SK-N-SH (cell line): Measurements from ENCODE around the gene ATP13A4. TPM values are rescaled to one million over a fixed set of nuclear protein-coding genes. Genes with fewer than 3 reads are reported as not detected.
A peak's percentile ranks its signal among the peaks of the same experiment; 100 is the strongest.

Experiments
- CTCF ChIA-PET: fragments of 300-600, 350-600 bp; formaldehyde crosslinking; extraction: SDS; loops from one replicate; lab custom pipeline; 2021; lab: Yijun Ruan, JAX
- POLR2A ChIA-PET: fragments of 350-600 bp; sonication (Branson Sonifier 250); formaldehyde crosslinking; extraction: SDS; loops from one replicate; lab custom pipeline; 2020; ENCODE audit warnings: antibody characterized with exemption, inconsistent platforms; lab: Yijun Ruan, JAX
- DNase-seq: peaks from one replicate; pipeline ENCODE4 v3.0.0; 2012
- H2AFZ ChIP-seq: fragments of 200-600 bp; sonication (generic); 2 replicates; pipeline ENCODE4 v1.8.1; 2016; ENCODE audit warnings: antibody characterized with exemption, mild to moderate bottlenecking, low read depth
- H3F3A ChIP-seq: fragments of 200-600 bp; sonication (generic); replicated peaks from 2 replicates; pipeline ENCODE3; 2016; ENCODE audit warnings: antibody characterized with exemption, mild to moderate bottlenecking; ENCODE audit not compliant: insufficient read depth
- H3K27ac ChIP-seq, 2 experiments: fragments of 200-500 bp in 1 of 2; fragments of 200-600 bp in 1 of 2; sonication (Bioruptor generic) in 1 of 2; sonication (generic), shearing (Covaris generic) in 1 of 2; 2 replicates each; pipeline versions ENCODE4 v1.5.1 to v1.6.1; 2014 to 2016; ENCODE audit warnings: low read depth in 2 of 2, inconsistent platforms in 1 of 2, low read length in 1 of 2, mild to moderate bottlenecking in 1 of 2, mixed read lengths in 1 of 2
- H3K27me3 ChIP-seq: fragments of 200-600 bp; sonication (generic), shearing (Covaris generic); 2 replicates; pipeline ENCODE4 v1.6.1; 2016; ENCODE audit warnings: mixed run types; ENCODE audit not compliant: insufficient read depth
- H3K36me3 ChIP-seq, 2 experiments: fragments of 200-500 bp in 1 of 2; fragments of 200-600 bp in 1 of 2; sonication (Bioruptor generic) in 1 of 2; sonication (generic) in 1 of 2; replicated peaks in 1 of 2; 2 replicates each; pipeline versions ENCODE3 to v1.5.1; 2014 to 2016; ENCODE audit warnings: low read length in 1 of 2, mild to moderate bottlenecking in 1 of 2; ENCODE audit not compliant: insufficient read depth in 2 of 2, control insufficient read depth in 1 of 2
- H3K4me1 ChIP-seq, 2 experiments: fragments of 200-500 bp in 1 of 2; fragments of 200-600 bp in 1 of 2; sonication (Bioruptor generic) in 1 of 2; sonication (generic), shearing (Covaris generic) in 1 of 2; 2 replicates each; pipeline versions ENCODE4 v1.5.1 to v1.6.1; 2014 to 2016; ENCODE audit warnings: low read depth in 1 of 2, low read length in 1 of 2, mixed run types in 1 of 2; ENCODE audit not compliant: insufficient read depth in 2 of 2, control insufficient read depth in 1 of 2
- H3K4me2 ChIP-seq: fragments of 200-600 bp; sonication (generic), shearing (Covaris generic); 2 replicates; pipeline ENCODE4 v1.6.1; 2017; ENCODE audit warnings: mixed run types
- H3K4me3 ChIP-seq, 2 experiments: fragments of 200-500 bp in 1 of 2; fragments of 200-600 bp in 1 of 2; sonication (Bioruptor generic) in 1 of 2; sonication (generic), shearing (Covaris generic) in 1 of 2; 2 replicates each; pipeline versions ENCODE4 v1.5.1 to v1.8.1; 2014 to 2016; ENCODE audit warnings: low read depth in 2 of 2, inconsistent platforms in 1 of 2, low read length in 1 of 2, mild to moderate bottlenecking in 1 of 2, mixed read lengths in 1 of 2, moderate library complexity in 1 of 2
- H3K79me2 ChIP-seq: fragments of 200-600 bp; sonication (generic); 2 replicates; pipeline ENCODE4 v1.8.1; 2017; ENCODE audit warnings: mild to moderate bottlenecking; ENCODE audit not compliant: insufficient read depth
- H3K9ac ChIP-seq: fragments of 200-600 bp; sonication (generic); 2 replicates; pipeline ENCODE4 v1.6.1; 2017; ENCODE audit warnings: mixed run types
- H3K9me2 ChIP-seq: fragments of 200-600 bp; sonication (generic); 2 replicates; pipeline ENCODE4 v1.6.1; 2017; ENCODE audit warnings: mixed run types
- H3K9me3 ChIP-seq: fragments of 200-600 bp; sonication (generic); 2 replicates; pipeline ENCODE4 v1.6.1; 2017; ENCODE audit warnings: mixed run types, mild to moderate bottlenecking, moderate library complexity
- H4K20me1 ChIP-seq: fragments of 200-600 bp; sonication (generic); 2 replicates; pipeline ENCODE4 v1.6.1; 2017; ENCODE audit warnings: mild to moderate bottlenecking, mixed run types; ENCODE audit not compliant: insufficient read depth
- CHD2 ChIP-seq: fragments of 150-350 bp; IDR thresholded peaks from 2 replicates; pipeline ENCODE4 v1.6.1; 2018; ENCODE audit warnings: low read length; ENCODE audit not compliant: partially characterized antibody
- ELF1 ChIP-seq: IDR thresholded peaks from 2 replicates; pipeline ENCODE4 v1.4.0; 2012
- EP300 ChIP-seq, 2 experiments: IDR thresholded peaks; 2 replicates each; pipeline versions ENCODE4 v1.4.0 to v1.6.1; 2012; ENCODE audit warnings: borderline replicate concordance in 1 of 2, low read depth in 1 of 2, low read length in 1 of 2
- FOSL2 ChIP-seq: IDR thresholded peaks from 2 replicates; pipeline ENCODE4 v1.4.0; 2012; ENCODE audit warnings: low read depth, mild to moderate bottlenecking, moderate library complexity, borderline replicate concordance
- GABPA ChIP-seq: IDR thresholded peaks from 2 replicates; pipeline ENCODE4 v1.4.0; 2012; ENCODE audit warnings: low read depth, mild to moderate bottlenecking
- GATA2 ChIP-seq: sonication (generic); formaldehyde crosslinking; IDR thresholded peaks from 2 replicates; pipeline ENCODE4 v1.5.0; 2020; ENCODE audit warnings: mild to moderate bottlenecking, missing genetic modification reagents
- JUND ChIP-seq: IDR thresholded peaks from 2 replicates; pipeline ENCODE4 v1.4.0; 2012
- MAX ChIP-seq: IDR thresholded peaks from 2 replicates; pipeline ENCODE4 v1.4.0; 2012; ENCODE audit warnings: low read depth
- MXI1 ChIP-seq: IDR thresholded peaks from 2 replicates; pipeline ENCODE4 v1.6.1; 2012; ENCODE audit warnings: mild to moderate bottlenecking, low read depth, low read length, improper control_type of control experiment
- NFIC ChIP-seq: IDR thresholded peaks from 2 replicates; pipeline ENCODE4 v1.4.0; 2012; ENCODE audit warnings: borderline replicate concordance
- NRF1 ChIP-seq: IDR thresholded peaks from 2 replicates; pipeline ENCODE4 v1.6.1; 2012; ENCODE audit warnings: low read depth, mild to moderate bottlenecking, low read length
- PBX3 ChIP-seq: IDR thresholded peaks from 2 replicates; pipeline ENCODE4; 2012
- POLR2AphosphoS5 ChIP-seq: IDR thresholded peaks from 2 replicates; pipeline ENCODE4 v1.6.1; 2012; ENCODE audit warnings: low read depth, low read length
- RAD21 ChIP-seq: IDR thresholded peaks from 2 replicates; pipeline ENCODE4 v1.6.1; 2012; ENCODE audit warnings: mild to moderate bottlenecking, low read length
- RCOR1 ChIP-seq: fragments of 150-350 bp; IDR thresholded peaks from 2 replicates; pipeline ENCODE4 v1.6.1; 2017; ENCODE audit warnings: antibody characterized with exemption, low read length
- SIN3A ChIP-seq: IDR thresholded peaks from 2 replicates; pipeline ENCODE4 v1.6.1; 2012; ENCODE audit warnings: low read depth, mild to moderate bottlenecking, low read length, moderate library complexity, borderline replicate concordance
- SMC3 ChIP-seq: IDR thresholded peaks from 2 replicates; pipeline ENCODE4 v1.6.1; 2012; ENCODE audit warnings: low read depth, low read length, improper control_type of control experiment
- TAF1 ChIP-seq: IDR thresholded peaks from 2 replicates; pipeline ENCODE4 v1.6.1; 2012; ENCODE audit warnings: low read depth, mild to moderate bottlenecking, low read length, moderate library complexity, borderline replicate concordance
- TCF12 ChIP-seq: IDR thresholded peaks from 2 replicates; pipeline ENCODE4 v1.4.0; 2012
- WGBS: methylation state at CpG from one replicate; pipeline ENCODE4 v1.1.6; 2017; ENCODE audit warnings: low lambda C conversion rate; 5-methylcytosine and 5-hydroxymethylcytosine counted together
- polyA plus RNA-seq, 3 experiments: library from polyadenylated mRNA; depleted of rRNA; stranded (reverse); fragments of >200 nt; gene quantifications; 2 replicates each; pipeline ENCODE4 v1.2.3, GENCODE V29; 2012
- TF ChIP-seq, protein P1 (sequence below): fragments of 200-600 bp; sonication (generic); IDR thresholded peaks from 2 replicates; pipeline ENCODE4 v1.6.1; 2017; ENCODE audit warnings: antibody characterized with exemption, mild to moderate bottlenecking, moderate library complexity
- TF ChIP-seq, protein P2 (sequence below): fragments of 150-350 bp; IDR thresholded peaks from 2 replicates; pipeline ENCODE4 v1.6.1; 2017; ENCODE audit warnings: antibody characterized with exemption, low read length, low read depth, borderline replicate concordance

ATP13A4 gene
- polyA plus RNA-seq, 1 of the 3 experiments (the other 2 are of a cell fraction), result 0.02 TPM

DNA sequence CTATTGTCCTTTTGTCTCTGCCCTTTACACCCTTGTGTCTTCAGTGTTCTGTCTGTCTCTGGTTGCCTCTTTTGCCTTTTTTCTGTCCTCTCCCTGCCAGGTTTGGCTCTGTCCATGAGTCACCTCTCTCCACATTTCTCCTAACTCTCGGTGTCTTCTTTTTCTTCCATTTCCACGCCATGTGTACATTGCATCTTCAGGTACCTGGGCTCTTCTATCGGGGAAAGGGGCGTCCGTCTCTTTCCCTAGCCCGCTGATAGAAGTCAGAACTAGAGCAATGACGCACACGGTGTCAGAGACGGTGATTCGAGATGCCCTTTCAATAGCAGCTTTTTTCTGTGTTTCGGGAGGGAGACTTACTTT, 39.0 kb upstream of the ATP13A4 start:
- peaks cover 10 to 22% of the 10 kb centered on the region in 2 experiments for H3K36me3 ChIP-seq
- no peaks in the 10 kb centered on the region for H3K9me3 ChIP-seq
- peak overlapping the region; percentile 80 to 81 for H3K27ac ChIP-seq
- H3K4me3 ChIP-seq, result peak overlapping the region; percentile 80 to 84
- H3F3A ChIP-seq, result peaks cover 4% of the 10 kb centered on the region
- no peaks in the 10 kb centered on the region for H3K9me2 ChIP-seq
- peak; percentile 40 for DNase-seq
- peaks cover 56% of the 10 kb centered on the region for H3K79me2 ChIP-seq
- peaks cover 10 to 14% of the 10 kb centered on the region in 2 experiments; a peak in 3 of 4 replicates for H3K4me1 ChIP-seq
- ChIA-PET CTCF (no interaction called here), POLR2A (no interaction called here)
- WGBS, result 5% methylated on average over 11 of the region's 11 CpGs
- peak overlapping the region; percentile 84 for H3K4me2 ChIP-seq
- peak overlapping the region; percentile 83; the same call in 1 of the 2 replicates for H2AFZ ChIP-seq
- peaks cover 6% of the 10 kb centered on the region for H4K20me1 ChIP-seq
- peak overlapping the region; percentile 88 for H3K9ac ChIP-seq
- H3K27me3 ChIP-seq, result no peaks in the 10 kb centered on the region
- no peak for TF ChIP-seq RCOR1
- TF ChIP-seq, protein P1, sequence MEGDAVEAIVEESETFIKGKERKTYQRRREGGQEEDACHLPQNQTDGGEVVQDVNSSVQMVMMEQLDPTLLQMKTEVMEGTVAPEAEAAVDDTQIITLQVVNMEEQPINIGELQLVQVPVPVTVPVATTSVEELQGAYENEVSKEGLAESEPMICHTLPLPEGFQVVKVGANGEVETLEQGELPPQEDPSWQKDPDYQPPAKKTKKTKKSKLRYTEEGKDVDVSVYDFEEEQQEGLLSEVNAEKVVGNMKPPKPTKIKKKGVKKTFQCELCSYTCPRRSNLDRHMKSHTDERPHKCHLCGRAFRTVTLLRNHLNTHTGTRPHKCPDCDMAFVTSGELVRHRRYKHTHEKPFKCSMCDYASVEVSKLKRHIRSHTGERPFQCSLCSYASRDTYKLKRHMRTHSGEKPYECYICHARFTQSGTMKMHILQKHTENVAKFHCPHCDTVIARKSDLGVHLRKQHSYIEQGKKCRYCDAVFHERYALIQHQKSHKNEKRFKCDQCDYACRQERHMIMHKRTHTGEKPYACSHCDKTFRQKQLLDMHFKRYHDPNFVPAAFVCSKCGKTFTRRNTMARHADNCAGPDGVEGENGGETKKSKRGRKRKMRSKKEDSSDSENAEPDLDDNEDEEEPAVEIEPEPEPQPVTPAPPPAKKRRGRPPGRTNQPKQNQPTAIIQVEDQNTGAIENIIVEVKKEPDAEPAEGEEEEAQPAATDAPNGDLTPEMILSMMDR, result no peak

DNA sequence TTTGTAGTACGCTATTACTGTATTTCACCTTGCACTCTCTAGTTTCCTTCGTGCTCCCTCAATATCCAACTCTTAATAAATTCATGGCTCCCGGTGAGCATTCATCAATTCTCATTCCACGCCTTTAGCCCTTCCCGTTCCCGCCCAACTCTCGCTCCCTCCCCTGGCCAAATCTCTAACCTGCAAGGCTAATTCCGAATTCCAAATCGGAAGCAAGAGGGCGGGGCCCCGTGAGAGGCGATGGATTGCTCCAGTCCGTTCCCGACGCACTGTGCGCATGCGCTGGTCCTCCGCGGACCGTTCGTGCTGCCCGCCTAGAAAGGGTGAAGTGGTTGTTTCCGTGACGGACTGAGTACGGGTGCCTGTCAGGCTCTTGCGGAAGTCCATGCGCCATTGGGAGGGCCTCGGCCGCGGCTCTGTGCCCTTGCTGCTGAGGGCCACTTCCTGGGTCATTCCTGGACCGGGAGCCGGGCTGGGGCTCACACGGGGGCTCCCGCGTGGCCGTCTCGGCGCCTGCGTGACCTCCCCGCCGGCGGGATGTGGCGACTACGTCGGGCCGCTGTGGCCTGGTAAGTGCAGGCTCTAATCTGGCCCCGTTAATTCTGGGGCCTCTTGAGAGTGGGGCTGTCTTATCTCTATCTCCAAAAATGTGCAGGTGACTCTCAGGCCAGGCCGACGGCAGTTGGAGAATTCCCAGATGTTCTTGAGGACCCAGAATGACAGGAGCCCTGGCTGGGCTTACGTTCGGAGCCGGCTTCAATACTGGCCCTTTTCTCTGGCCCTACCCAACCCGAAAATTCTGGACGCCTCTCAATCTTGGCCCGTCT, 38.4 kb upstream of the ATP13A4 start, which contains the start of gene OPA1:
Gene OPA1, plus strand, starts transcription at position 368 of the 827 bp plus-strand sequence. Its CDS starts 170 bp downstream, at position 538.
- no peaks in the 10 kb centered on the region for H3K9me2 ChIP-seq
- ChIA-PET POLR2A (no interaction called here), CTCF (no interaction called here)
- H2AFZ ChIP-seq, result peak within 1 kb of the TSS; percentile 92
- peaks cover 4% of the 10 kb centered on the region for H3F3A ChIP-seq
- H3K27me3 ChIP-seq, result no peaks in the 10 kb centered on the region
- peaks cover 4% of the 10 kb centered on the region for H4K20me1 ChIP-seq
- DNase-seq, result peak; percentile 97
- peaks cover 10 to 14% of the 10 kb centered on the region in 2 experiments; a peak in 3 of 4 replicates for H3K4me1 ChIP-seq
- H3K79me2 ChIP-seq, result peaks cover 50% of the 10 kb centered on the region
- no peaks in the 10 kb centered on the region for H3K9me3 ChIP-seq
- H3K9ac ChIP-seq, result peak within 1 kb of the TSS; percentile 88
- 4% methylated on average over 31 of the region's 55 CpGs for WGBS
- peaks cover 10 to 17% of the 10 kb centered on the region in 2 experiments for H3K36me3 ChIP-seq
- H3K4me3 ChIP-seq, result peak within 1 kb of the TSS; percentile 80 to 84
- peak within 1 kb of the TSS; percentile 80 to 81 for H3K27ac ChIP-seq
- peak within 1 kb of the TSS; percentile 84 for H3K4me2 ChIP-seq
- TF ChIP-seq JUND (no peak), SMC3 (no peak), TAF1 (peak; percentile 55), NRF1 (peak; percentile 97), GATA2 (CRISPR knock-in tag) (peak; percentile 44; the same call in 1 of the 2 replicates), POLR2AphosphoS5 (peak; percentile 64; the same call in 1 of the 2 replicates), SIN3A (peak; percentile 90; the same call in 1 of the 2 replicates), TCF12 (no peak), EP300 (IDR thresholded peaks at IDR 0.05; ENCODE audit: borderline replicate concordance in 1 of 2, low read depth in 1 of 2, low read length in 1 of 2) (peak in 1 of 2 experiments; percentile 18; a peak in 2 of 4 replicates), CHD2 (peak; percentile 92), PBX3 (peak; percentile 70), FOSL2 (no peak), RAD21 (no peak), MAX (peak; percentile 92), ELF1 (peak; percentile 99), MXI1 (peak; percentile 92), NFIC (no peak; the same call in 1 of the 2 replicates), GABPA (peak; percentile 90)
- TF ChIP-seq, protein P1, result peak; percentile 32
- TF ChIP-seq, protein P2, sequence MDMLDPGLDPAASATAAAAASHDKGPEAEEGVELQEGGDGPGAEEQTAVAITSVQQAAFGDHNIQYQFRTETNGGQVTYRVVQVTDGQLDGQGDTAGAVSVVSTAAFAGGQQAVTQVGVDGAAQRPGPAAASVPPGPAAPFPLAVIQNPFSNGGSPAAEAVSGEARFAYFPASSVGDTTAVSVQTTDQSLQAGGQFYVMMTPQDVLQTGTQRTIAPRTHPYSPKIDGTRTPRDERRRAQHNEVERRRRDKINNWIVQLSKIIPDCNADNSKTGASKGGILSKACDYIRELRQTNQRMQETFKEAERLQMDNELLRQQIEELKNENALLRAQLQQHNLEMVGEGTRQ, result no peak
